ENCODE results near the gene CTBP2.
A peak's percentile ranks its signal among the peaks of the same experiment; 100 is the strongest.

The CTBP2 gene

DNA sequence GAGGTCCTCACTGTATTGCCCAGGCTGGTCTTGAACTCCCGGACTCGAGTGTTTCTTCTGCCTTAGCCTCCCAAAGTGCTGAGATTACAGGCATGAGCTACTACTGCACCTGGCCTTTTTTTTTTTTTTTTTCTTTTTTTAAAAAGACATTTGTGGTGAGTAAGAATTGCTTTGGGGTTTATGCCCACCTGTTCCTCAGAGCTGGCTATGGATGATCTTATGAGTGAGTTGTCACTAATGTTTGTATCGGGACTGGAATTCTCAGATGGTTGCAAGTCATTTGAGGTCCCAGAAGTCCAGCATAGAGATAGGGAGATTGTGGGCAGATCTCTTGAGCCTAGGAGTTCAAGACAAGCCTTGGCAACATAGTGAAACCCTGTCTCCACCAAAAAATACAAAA is 183.2 kb downstream of the CTBP2 start:
- no peak for DNase-seq (ENCODE audit: low spot score)

- no peak for DNase-seq (ENCODE audit: low spot score)
These were observed 184.3 kb downstream of the CTBP2 start for GRCh38 chr10:124975977-124976514.

GRCh38 chr10:124974131-124974530 is 186.2 kb downstream of the CTBP2 start:
- no peak for DNase-seq (ENCODE audit: low spot score)

- DNase-seq (ENCODE audit: low spot score), result no peak
These were observed 187.7 kb downstream of the CTBP2 start for GRCh38 chr10:124972637-124973036.

- DNase-seq (ENCODE audit: low spot score), result no peak
These were observed 189.1 kb downstream of the CTBP2 start for GRCh38 chr10:124971276-124971675.

GRCh38 chr10:124967255-124967654 is 193.1 kb downstream of the CTBP2 start:
- DNase-seq (ENCODE audit: low spot score), result no peak

DNA sequence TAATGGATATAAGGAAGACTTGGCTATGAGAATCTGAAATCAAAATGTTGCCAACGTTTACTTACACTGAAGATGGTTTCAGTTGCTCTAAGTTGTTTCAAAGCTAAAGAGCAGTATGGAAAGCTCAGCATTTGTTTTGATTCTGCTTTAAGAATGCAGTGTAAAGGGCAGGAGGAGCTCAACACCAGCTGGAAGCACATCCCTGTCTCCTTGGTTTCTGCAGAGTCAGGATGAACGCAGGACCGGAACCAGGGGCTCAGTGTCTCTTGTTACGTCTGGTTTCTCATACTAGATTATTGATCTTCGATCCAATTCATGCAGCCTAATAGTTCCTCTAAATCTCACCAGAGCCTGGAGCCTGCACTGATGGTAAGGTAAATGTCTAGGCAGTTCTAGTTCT is 194.4 kb downstream of the CTBP2 start:
- no peak for DNase-seq (ENCODE audit: low spot score)

- DNase-seq (ENCODE audit: low spot score), result no peak
These were observed 196.3 kb downstream of the CTBP2 start for GRCh38 chr10:124963866-124964720.

- DNase-seq (ENCODE audit: low spot score), result no peak
These were observed 197.9 kb downstream of the CTBP2 start for GRCh38 chr10:124962421-124962820.

DNA sequence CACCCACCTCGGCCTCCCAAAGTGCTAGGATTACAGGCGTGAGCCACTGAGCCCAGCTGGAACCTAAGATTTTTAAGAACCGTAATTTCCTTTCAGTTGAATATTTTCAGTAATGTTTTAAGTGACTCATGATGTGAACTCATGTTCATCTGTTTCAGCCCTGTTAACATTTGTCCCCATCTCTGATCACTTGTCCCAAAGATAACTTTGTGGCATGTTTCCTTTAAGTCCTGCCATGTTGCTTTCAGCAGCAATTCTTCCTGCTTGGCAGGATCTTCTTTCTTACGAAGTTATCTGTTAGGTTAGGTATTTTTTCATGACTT is 199.2 kb downstream of the CTBP2 start:
- DNase-seq (ENCODE audit: low spot score), result no peak

DNA sequence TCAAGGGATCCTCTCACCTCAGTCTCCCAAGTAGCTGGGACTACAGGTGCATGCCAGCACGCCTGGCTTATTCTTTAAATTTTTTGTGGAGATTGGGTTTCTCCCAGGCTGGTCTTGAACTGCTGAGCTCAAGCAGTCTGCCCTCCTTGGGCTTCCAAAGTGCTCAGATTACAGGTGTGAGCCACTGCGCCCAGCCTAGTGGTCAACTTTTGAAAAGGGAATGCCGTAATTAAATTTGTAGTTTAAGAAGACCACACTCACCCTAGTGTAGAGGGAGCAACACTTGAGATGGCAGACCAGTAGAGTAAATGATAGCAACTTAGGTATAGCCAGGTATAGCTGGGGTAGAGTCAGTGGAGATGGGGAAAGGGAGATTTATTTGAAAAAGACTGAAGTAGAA is 200.8 kb downstream of the CTBP2 start:
- DNase-seq (ENCODE audit: low spot score), result no peak

GRCh38 chr10:124957404-124957947 is 202.9 kb downstream of the CTBP2 start:
- DNase-seq (ENCODE audit: low spot score), result no peak

DNA sequence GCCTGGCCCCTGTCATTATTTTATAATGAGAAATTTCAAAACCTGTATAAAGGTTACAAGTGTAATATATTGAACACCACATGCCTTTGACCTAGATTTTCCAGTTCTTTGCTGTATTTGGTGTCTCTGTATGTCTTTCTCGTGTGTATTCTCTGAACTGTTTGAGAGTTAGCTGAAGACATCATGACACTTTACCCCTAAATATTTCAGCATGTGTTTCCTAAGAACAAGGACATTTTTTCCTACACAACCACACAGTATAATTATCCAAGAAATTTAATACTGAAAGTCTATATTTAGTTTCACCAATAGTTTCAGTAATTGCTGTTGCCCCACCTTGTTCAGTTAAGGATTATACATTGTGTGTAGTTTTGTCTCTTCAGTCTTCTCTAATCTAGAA is 203.6 kb downstream of the CTBP2 start:
- DNase-seq (ENCODE audit: low spot score), result no peak

DNA sequence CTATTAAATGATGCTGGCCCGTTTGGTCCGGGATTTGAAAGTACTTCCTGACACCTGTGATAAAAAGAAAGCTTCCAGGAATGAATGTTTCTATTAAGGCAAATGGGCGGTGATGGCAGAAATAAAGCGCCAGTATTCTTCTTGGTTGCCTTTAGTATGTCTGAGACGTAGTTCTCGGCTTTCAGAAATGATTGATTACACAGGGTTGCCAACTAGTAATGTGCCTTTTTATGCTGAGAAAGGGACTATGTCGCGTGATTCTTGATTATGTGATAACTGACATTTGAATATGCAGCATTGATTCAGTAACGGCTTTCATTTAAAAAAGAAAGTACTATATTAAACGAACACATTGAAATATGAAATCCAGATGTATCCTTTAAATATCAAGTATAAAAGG is 204.5 kb downstream of the CTBP2 start:
- DNase-seq (ENCODE audit: low spot score), result no peak

DNA sequence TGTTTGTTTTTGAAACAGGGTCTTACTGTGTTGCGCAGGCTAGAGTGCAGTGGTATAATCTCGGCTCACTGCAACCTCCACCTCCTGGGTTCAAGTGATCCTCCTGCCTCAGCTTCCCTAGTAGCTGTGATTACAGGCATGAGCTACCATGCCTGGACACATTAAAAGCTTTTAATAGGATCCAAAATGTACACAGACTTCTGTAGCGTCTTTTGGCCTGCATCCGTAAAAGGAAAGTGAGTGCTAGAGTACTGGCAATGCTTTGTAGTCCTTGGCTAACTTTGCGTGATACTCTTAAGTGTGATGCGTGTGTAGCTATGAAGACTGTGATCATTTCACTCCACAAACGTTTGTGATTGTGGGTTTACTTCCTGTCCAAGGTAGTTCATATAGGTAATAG is 205.1 kb downstream of the CTBP2 start:
- no peak for DNase-seq (ENCODE audit: low spot score)

GRCh38 chr10:124953421-124953820 is 206.9 kb downstream of the CTBP2 start:
- DNase-seq (ENCODE audit: low spot score), result no peak

DNA sequence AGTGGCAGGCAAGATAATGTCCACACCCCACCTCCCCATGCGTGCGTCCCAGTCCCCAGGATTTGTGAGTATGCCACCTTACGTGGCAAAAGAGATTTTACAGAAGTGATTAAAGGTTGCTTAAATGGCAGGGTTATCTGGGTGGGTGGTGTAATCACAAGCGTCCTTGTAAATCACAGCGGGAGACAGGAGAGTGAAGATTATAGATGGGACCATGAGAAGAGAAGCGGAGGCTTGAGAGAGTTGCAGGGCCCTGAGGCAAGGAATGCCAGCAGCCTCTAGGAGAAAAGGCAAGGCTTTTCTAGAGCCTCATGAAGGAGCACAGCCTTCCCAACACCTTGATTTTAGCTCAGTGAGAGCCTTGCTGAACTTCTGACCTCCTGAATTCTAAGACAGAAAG is 208.2 kb downstream of the CTBP2 start:
- DNase-seq (ENCODE audit: low spot score), result no peak

GRCh38 chr10:124949543-124949942 is 210.8 kb downstream of the CTBP2 start:
- peak; percentile 15 for DNase-seq (ENCODE audit: low spot score)

DNA sequence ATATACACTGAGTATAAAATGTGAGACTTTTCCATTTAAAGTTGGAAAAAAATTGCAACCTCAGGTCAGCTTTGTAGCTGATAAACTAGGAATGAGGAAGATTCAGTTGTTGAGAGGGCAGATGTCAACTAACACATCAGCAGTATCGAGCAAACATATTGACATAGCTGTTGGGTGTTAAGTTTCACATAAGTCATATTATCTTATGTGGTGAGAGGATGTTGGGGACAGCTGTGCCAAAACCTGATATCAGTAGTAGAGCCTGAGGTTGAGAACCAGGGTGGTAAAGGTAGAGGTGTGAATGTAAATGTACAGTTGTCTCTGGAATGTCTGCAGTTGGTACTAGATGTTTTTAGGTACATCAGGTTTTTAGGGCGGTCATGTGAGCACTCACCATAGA is 213.4 kb downstream of the CTBP2 start:
- no peak for DNase-seq (ENCODE audit: low spot score)

DNA sequence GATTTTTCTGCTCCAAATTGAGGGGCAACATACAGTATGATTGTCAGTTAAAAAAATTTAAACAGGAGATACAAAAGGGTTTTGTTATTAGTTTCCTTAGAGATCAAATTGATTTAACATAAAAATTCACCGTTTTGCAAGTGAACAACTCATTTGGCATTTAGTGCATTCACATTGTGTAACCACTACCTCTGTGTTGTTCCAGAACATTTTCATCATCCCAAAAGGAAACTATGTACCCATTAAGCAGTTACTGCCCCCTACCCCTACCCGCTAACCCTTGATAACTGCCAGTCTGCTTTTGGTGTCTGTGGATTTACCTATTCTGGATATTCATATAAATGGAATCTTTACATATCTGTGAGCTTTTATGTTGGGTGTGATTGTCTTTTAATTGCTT is 215.4 kb downstream of the CTBP2 start:
- peak; percentile 49 for DNase-seq (ENCODE audit: low spot score)

- peak; percentile 63 for DNase-seq (ENCODE audit: low spot score)
These were observed 216.9 kb downstream of the CTBP2 start for GRCh38 chr10:124943301-124944092.

GRCh38 chr10:124942317-124943169 is 217.8 kb downstream of the CTBP2 start:
- no peak for DNase-seq (ENCODE audit: low spot score)

All from GM03348 (cell line).